HG03064 (cell line): ENCODE data around the gene TENT5C.
"Not testable (repeated sequence)": the region's sequence is repeated elsewhere in the genome, so short reads cannot be mapped to it uniquely, and the experiment has no call there.

Experiments used
- ATAC-seq: cut with Tn5 transposase; IDR thresholded peaks from one replicate; pipeline ENCODE4 v1.9.1; 2021; ENCODE audit warnings: low read depth; ENCODE audit not compliant: unreplicated experiment

TENT5C gene

GRCh38 chr1:117605774-117606648 lies at the start of gene TENT5C:
TENT5C (plus strand) TSS chr1:117606048; CDS start chr1:117622869, 16,821 bp downstream.
- ATAC-seq: peak; percentile 65

GRCh38 chr1:117556341-117556740 lies 49.5 kb upstream of the TENT5C start:
- no peak for ATAC-seq

DNA sequence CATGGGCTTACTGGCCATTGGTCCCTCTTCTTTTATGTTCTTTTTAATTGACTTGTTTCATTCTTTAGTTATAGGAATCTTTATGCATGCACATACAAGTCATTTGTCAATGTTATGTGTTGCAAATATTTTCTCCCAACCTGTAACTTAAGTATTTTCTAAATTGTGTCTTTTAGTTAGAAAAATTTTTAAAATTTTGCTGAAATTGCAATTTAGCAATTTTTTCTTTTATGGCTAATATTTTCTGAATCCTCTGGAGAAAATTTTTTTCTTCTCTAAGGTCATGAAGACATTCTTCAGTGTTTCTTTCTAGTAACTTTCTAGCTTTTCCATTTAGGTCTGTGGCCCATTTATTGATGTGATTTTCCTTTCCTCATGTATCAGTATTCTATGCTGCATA lies 48.9 kb upstream of the TENT5C start:
- no peak for ATAC-seq

DNA sequence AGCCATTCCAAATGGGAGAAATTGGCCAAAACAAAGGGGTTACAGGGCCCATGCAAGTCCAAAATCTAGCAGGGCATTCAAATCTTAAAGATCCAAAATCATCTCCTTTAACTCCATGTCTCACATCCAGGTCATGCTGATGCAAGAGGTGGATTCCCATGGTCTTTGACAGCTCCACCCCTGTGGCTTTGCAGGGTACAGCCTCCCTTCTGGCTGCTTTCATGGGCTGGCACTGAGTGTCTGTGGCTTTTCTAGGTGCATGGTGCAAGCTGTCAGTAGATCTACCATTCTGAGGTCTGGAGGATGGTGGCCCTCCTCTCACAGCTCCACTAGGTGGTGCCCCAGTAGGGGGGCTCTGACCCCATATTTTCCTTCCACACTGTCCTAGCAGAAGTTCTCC lies 47.4 kb upstream of the TENT5C start:
- ATAC-seq: not testable (repeated sequence)

DNA sequence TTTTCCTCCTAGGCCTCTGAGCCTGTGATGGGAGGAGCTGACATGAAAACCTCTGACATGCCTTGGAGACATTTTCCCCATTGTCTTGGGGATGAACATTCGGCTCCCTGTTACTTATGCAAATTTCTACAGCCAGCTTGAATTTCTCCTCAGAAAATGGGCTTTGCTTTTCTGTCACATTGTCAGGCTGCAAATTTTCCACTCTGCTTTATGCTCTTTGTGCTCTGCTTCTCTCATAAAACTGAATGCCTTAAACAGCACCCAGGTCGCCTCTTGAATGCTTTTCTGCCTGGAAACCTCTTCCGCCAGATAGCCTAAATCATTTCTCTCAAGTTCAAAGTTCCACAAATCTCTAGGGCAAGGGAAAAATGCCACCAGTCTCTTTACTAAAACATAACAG lies 46.7 kb upstream of the TENT5C start:
- ATAC-seq: no peak

DNA sequence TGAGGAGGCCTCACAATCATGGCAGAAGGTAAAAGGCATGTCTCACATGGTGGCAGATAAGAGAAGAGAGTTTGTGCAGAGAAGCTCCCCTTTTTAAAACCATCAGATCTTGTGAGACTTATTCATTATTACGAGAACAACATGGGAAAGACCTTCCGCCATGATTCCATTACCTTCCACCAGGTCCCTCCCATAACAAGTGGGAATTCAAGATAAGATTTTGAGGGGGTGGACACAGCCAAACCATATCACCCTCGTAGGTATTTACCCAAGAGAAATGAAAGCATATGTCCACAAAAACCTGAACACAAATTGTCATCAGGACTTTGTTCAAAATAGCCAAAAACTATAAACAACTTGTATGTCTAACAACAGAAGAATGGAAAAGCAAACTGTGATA lies 45.9 kb upstream of the TENT5C start:
- ATAC-seq: no peak

GRCh38 chr1:117561071-117561470 lies 44.8 kb upstream of the TENT5C start:
- no peak for ATAC-seq

GRCh38 chr1:117561551-117561950 lies 44.3 kb upstream of the TENT5C start:
- no peak for ATAC-seq

DNA sequence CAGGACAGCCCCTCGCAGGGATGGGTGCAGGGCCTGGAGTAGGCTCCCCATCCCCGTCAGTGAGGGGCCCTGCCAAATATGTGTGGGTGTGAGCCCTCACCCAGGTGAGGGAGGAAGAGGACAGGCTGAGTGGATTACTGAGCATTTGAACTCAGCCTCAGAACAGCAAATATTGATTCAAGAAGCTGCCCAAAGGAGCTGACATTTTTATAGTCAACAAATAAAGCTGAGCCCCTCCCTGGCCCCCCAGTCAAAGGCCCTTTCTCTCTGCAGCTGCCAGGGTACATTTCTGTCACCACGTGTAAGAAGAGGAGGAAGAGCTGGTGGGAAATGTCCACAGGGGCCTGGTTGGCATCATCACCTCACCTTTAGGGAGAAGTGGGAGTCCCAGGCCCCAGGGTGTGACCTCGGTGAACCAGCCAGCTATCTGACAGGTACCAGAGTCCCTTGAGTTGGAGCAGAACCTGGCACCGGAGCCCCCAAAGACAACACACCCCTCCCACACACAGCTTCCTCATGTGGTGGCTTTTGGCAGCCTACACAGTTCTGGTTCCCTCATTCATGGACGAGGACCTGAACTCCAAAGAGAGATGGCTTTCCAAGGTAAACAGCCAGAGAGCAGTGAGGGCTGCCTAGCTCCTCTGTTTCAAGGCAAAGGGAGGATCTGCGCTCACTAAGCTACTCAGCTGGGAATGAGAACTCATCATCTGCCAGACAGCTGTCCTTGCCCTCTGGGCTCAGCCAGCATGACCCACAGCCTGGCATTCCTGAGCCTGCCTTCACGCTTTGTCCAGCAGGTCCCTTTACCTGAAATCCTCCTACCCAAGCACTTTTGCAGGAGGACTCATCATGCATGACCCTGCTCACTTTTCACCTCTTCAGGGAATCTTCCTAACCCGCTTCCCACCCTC lies 43.0 kb upstream of the TENT5C start:
- ATAC-seq: no peak

DNA sequence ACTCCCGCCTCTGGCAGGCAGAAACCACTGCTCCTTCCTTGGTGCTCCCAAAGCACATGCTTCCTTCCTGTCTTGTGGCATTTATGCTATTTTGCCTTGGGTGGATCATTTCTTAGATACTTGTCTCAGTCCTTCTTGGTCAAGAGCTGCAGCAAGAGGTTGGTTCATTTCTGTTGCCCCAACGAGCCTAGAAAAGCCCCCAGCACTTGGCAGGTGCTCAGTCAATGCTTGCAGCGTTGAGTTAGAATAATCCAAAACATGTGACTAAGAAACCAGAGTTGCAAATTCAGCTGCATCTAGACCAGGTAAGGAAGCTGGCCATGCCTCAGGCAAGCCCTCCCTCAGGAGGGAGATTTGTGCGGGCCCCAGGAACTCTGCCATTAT lies 42.4 kb upstream of the TENT5C start:
- ATAC-seq: no peak

GRCh38 chr1:117564227-117565075 lies 41.4 kb upstream of the TENT5C start:
- ATAC-seq: no peak

DNA sequence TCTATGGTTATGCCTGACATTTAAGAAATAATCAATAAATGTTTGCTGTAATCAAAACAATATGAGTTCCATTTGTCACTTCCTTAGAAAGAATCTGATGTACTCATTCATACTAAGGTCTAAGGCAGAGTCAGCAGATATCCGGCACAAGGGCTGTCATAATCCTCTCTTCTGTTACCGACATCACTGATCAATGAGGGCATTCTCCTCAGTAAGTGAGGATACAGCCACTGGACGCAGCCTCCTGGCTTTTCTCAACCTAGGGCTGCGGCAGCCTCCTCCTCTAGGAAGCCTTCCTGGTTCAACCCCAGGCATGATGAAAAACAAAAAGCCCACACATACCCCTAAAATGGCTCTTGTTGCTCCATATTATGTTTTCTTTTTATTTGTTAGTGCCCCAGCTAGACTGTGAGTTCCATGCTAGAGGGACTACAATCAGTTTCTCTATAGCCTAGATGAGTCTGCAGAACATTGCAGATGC lies 40.7 kb upstream of the TENT5C start:
- no peak for ATAC-seq

DNA sequence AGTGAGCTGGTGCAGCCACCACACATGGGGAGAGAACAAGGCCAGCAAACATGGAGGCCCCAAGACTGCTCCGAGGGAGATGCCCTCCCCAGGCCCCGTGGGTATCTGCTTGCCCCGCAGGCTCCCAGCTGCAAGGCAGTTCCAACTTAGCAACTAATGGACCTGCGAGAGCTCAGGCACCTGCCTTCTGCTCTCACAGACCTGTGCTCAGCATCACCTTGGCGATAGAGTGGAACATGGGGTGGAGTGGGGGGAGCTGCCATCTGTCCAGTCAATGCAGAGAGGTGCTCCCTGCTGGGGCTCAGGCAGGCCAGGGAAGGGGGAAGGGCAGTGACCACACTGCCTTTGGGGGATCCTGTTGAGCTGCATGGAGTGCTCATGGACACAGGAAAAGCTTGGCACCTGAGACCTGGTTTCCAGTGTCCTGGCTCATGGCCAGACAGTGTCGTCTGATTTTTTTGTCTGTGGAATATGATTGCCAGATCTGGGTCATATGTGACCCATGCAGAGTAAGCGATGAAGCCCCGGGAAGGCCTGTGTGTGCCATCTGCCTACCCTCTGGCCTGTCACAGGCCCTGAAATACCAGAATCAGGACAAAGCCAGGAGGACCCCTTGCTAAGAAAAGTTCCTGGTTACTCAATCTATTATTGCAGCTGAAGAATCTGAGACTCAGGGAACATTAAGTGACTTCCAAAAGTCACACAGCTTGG lies 39.9 kb upstream of the TENT5C start:
- no peak for ATAC-seq

- no peak for ATAC-seq
Measured at GRCh38 chr1:117566556-117566955, 39.3 kb upstream of the TENT5C start.

DNA sequence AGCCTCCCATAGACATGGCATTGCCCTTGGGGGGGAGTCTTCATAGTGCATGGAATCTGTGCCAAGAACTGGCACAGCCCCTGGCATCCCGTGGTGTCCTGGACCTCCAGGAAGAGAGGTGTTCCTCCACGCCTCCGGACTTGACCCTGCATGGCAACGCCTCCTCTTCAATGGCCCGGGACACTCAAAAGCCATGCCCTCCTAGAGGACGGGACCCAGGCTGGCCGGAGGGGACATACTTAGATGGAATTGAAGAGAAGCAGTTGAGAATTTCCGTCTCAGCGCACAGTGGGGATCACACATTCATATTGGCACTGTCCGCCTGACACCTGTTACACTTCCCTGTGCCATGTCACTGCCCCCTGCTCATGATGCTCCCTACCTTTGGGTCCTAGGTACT lies 38.4 kb upstream of the TENT5C start:
- ATAC-seq: no peak

DNA sequence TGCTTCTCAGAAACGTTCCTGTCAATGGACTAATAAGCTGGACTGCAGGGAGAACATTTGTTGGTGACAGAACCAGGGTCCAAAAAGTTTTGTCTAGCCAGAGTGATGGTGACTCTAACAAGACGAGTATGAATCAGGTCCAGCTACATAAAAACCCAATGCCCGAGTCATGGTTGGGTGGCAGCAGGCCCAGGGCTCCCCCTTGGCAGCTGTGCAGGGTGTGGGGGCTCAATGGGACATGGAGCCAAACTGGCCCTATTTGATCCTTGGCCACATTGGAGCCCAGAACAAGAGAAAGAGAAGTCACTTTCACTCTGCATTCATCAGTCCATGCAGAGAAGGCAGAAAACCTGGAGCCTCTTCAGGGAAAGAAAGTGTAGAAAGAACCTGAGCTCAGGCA lies 37.9 kb upstream of the TENT5C start:
- ATAC-seq: no peak

- ATAC-seq: no peak
Measured at GRCh38 chr1:117568999-117569398, 36.8 kb upstream of the TENT5C start.

- ATAC-seq: no peak
Measured at GRCh38 chr1:117569856-117570255, 36.0 kb upstream of the TENT5C start.

- no peak for ATAC-seq
Measured at GRCh38 chr1:117570988-117571409, 34.8 kb upstream of the TENT5C start.

GRCh38 chr1:117571496-117571895 lies 34.4 kb upstream of the TENT5C start:
- no peak for ATAC-seq
